GM19463 (cell line): ENCODE results near the gene EML6.
"Not testable (repeated sequence)": the region's sequence is repeated elsewhere in the genome, so short reads cannot be mapped to it uniquely, and the experiment has no call there.

Experiments
- ATAC-seq: cut with Tn5 transposase; IDR thresholded peaks from one replicate; pipeline ENCODE4 v1.9.1; 2021; ENCODE audit warnings: mild to moderate bottlenecking, moderate library complexity; ENCODE audit not compliant: unreplicated experiment

The EML6 gene

DNA sequence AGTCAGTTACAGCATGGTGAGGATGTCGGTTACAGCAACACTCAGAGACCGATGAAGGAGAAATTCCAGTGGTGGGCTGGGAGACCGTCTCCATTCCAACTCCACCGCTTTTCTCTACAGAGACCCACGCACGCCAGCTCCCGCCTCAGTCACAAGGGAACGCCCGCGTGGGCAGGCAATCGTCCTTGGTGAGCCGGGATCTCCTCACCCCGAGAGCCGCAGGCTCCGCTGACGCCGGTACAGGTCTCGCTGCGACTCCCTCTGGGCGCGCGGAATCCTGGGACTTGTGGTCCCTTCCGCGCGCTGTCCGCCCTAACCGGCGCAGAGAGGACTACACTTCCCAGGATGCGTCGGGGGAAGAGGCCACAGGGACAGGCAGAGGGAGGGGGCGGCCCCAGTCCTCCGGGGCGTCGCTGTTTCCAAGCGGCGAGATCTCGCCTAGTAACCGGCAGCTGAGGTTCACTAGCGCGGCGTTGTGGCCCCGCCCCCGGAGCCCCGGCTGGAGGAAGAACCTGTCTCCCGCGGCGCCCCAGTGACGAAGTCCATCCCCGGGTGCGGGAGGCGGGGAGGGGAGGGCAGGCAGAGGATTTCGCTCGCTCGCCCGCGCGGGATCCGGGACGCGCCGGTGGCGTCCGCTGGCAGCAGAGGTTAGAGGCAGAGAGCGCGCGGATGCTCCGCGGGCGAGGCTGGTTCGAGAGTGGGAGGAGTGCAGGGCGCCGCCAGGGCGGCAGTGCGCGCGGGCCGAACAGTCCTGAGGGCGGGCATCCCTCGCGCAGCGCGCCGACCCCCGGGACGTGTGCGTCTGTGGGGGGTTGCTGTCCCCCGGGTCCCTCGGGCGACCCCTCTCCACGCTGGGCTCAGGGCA is at the start of gene EML6:
EML6 (plus strand) TSS at position 532 of the 865 bp plus-strand sequence. CDS start 1,400 bp downstream, outside the sequence.
- ATAC-seq = peak; percentile 98

- no peak for ATAC-seq
Observed at GRCh38 chr2:54675281-54675680, 48.2 kb upstream of the EML6 start.

GRCh38 chr2:54675738-54676137 is 47.7 kb upstream of the EML6 start:
- ATAC-seq = no peak

- no peak for ATAC-seq
Observed at GRCh38 chr2:54676656-54677055, 46.8 kb upstream of the EML6 start.

DNA sequence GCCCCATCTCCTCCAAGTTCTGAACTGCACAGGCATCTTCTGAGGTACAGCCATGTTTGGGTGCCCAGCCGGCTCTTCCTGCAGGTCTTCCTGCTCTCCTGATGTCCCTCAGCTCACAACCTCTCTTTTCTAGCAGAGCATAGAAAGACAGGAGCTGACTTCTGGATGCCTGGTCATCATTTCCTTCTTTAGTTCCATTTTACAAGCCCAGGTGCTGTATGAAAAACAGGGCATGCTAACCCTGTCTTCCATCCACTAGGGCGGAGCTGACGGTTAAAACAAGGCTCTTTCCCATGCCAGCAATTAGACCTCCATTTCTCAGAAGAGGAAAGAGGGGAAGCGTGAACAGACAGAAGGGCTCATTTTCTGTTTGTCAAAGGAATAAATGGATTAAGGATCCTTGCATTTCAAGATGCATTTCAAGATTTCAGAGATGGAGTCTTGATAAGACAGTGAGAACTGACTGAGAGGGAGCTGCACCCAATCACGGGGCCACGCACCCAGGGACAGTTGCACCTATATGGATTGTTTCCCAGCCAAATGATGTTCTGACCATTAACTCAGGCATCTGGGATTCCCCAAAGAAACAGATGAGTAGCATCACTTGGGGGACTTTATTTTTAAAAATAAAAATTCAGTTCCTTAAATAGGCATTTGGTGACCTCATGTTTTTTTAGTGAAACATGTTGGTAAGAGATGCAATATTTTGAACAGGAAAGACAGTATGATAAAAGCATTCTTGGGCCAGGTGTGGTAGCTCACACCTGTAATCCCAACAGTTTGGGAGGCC is 45.8 kb upstream of the EML6 start:
- ATAC-seq = no peak

GRCh38 chr2:54678719-54679118 is 44.7 kb upstream of the EML6 start:
- no peak for ATAC-seq

DNA sequence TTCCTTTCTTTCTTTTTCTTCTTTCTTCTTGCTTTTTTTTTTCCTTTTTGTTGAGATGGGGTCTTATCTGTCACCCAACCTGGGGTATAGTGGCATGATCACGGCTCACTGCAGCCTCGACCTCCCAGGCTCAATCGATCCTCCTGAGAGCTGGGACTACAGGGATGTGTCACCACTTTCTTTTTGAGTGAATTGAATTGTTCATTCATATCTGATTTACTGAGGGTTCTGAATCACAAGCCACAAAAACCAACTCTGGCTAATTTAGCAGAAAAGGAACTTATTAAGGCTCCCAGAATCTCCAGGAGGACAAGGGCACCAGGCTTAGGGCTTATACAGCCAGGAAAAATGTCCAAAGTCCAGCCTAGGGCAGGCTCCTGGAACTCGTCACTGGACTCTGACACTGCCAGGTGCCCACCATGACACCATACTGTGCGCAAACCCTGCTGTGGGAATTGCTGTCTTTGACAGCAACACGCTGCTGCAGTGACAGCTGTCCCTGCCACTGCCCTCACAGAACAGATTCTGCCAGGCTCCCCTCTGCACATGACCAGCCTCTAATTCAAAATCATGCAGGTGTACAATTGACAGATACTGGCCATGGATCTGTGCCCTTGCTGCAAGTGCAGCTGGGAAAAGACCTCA is 42.9 kb upstream of the EML6 start:
- peak; percentile 84 for ATAC-seq

DNA sequence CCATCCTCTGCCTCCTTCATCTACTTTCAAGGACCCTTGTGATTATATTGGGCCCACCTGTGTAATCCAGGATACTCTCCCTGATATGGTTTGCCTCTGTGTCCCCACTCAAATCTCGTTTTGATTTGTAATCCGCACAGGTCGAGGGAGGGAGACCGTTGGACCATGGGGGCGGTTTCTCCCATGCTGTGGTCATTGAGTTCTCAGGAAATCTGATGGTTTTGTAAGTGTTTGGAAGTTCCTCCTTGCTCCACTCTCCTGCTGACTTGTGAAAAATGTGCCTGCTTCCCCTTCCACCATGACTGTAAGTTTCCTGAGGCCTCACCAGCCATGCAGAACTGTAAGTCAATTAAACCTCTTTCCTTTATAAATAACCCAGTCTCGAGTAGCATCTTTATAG is 42.0 kb upstream of the EML6 start:
- no peak for ATAC-seq

GRCh38 chr2:54683596-54683995 is 39.9 kb upstream of the EML6 start:
- ATAC-seq = no peak

DNA sequence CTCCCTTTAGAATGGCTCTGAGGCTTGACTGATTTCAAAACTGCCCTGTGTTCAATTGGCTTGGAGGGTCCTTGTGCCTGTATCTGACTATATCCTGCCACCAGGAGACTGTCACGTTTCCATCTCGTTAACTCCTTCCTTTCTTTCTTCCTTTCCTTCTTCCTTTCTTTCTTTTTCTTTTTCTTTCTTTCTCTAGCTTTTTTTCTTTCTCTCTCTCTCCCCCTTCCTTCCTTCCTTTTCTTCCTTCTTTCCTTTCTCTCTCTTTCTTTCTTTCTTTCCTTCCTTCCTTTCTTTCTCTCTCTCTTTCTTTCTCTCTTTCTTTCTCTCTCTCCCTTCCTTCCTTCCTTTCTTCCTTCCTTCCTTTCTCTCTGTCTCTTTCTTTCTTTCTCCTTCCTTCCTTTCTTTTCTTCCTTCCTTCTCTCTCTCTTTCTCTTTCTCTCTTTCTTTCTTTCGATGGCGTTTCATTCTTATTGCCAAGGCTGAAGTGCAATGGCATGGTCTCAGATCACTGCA is 38.1 kb upstream of the EML6 start:
- ATAC-seq = no peak

DNA sequence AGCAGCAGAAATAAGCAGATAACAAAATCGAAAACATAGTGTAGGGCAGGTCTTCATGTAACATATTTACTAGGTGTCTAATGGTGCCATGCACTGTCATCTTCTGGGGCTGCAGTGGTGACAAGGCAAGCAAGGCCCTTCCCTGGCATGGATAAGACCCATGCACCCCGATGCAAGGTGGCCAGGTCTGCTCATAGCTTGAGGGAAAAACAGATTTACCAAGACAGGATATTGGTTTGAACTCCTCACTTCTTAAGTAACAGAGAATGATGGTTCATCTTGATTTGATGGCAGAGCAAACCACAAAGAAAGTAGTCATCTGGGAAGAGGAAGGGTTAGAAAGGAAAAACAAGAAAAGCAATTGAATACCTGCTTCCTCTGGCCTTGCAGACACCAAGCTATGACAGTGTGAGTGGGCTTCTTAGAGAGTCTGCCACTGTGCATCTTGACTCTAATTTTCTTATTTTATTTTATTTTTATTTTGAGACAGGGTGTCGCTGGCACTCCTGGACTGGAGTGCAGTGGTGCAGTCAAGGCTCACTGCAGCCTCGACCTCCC is 35.8 kb upstream of the EML6 start:
- no peak for ATAC-seq

- no peak for ATAC-seq
Observed at GRCh38 chr2:54691445-54692135, 31.9 kb upstream of the EML6 start.

DNA sequence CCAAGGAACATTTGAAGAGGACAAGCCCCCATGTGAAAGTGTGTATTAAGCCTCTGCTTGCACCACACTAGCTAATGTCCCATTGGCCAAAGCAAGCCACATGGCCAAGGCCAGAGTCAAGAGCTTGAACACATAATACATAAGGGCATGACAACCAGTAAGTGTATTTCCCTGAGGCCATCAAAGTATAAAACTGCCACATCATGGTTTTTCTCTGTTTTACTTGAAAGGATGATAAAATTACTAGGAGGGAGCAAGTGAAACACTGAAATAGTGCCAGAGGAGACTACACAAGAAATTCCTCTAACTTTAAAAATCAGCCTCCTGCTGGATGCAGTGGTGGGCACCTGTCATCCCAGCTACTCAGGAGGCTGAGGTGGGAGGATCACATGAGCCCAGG is 30.9 kb upstream of the EML6 start:
- ATAC-seq = no peak

DNA sequence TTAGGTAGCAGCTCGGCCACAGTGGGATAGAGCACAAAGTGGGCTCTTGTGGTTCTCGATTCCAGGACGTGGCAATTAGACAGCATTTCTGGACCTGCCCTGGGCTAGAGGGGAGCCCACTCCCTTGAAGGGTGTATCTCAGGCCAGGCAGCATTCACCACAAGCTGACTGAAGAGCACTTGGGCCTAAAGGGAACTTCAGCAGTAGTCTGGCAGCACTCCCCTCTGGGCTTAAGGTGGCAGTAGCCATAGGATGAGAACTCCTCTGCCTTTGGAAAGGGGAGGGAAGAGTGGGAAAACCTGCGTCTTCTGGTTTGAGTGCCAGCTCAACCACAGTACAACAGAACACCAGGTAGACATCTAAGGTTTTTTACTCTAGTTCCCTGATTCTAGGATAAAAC is 28.1 kb upstream of the EML6 start:
- ATAC-seq = no peak

DNA sequence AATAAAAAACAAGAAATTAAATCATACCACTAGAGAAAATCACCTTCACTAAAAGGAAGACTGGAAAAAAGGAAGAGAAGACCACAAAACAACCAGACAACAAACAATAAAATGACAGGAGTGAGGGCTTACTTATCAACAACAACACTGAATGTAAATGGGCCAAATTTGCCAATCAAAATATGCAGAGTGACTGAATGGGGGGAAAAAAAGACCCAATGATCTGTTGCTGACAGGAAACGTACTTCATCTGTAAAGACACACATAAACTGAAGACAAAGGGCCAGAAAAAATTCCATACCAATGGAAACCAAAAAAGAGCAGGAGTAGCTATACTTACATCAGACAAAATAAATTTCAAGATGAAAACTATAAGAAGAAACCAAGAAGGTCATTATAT is 25.5 kb upstream of the EML6 start:
- no peak for ATAC-seq

- not testable (repeated sequence) for ATAC-seq
Observed at GRCh38 chr2:54698926-54699325, 24.5 kb upstream of the EML6 start.

- no peak for ATAC-seq
Observed at GRCh38 chr2:54699665-54700064, 23.8 kb upstream of the EML6 start.

GRCh38 chr2:54701029-54701428 is 22.4 kb upstream of the EML6 start:
- ATAC-seq = no peak

- ATAC-seq = no peak
Observed at GRCh38 chr2:54704238-54704637, 19.2 kb upstream of the EML6 start.
